ENCODE measurements around the gene FOXO1.

FOXO1 gene

DNA sequence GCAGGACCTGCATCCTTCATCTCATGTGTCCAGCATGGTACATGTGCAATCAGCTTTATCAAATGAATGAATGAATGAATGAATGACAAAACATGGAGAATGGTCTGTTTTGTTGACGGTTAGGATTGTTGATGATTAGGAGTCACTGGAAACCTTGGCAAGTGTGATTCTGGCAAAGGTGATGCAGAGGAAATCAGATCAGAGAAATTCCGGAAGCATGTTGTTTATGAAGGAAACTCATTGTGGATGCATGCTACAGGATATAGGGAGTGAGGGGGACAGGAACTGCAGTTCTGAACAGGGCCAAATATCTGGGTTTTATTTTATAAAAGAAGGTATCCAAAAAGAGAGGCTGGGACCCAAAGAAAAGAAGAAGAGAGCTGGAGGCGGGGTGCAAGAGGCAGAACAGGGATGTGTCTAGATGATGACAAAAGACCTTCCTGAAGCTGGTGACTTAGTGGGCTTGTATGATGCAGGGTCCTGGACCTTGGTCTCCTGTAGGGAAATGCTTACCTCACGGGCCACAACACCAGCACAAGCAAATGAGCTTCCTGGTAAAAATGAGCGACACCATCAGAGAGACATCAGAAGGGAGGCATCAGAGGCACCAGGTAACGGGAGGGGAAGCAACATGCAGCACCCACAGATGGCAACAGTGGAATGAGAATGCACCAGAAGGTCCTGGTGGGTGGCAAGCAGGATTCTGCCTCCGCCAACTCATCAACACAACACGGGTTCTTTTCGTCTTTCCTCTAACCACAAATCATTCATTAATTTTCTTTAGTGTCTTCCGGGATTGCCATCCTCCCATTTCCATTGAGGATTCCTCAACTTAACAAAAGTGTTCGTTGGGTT, 159.6 kb downstream of the FOXO1 start:
- no peak for DNase-seq (ENCODE audit: low read depth)
